Nephron progenitor cell (in vitro differentiated cells): ENCODE results near the gene FBXL15.

Experiments
- DNase-seq: peaks from one replicate; pipeline ENCODE4 v3.0.0; 2021
- H3K27ac Mint-ChIP-seq: 2 replicates; pipeline ENCODE4 v1.8.0; 2021; ENCODE audit warnings: mild to moderate bottlenecking, moderate library complexity, mixed read lengths
- H3K27me3 Mint-ChIP-seq: 2 replicates; pipeline ENCODE4 v1.8.0; 2021; ENCODE audit warnings: mild to moderate bottlenecking, low read depth, mixed read lengths; ENCODE audit not compliant: poor library complexity
- H3K36me3 Mint-ChIP-seq: 2 replicates; pipeline ENCODE4 v1.8.0; 2021; ENCODE audit warnings: low read depth, mixed read lengths
- H3K4me1 Mint-ChIP-seq: 2 replicates; pipeline ENCODE4 v1.8.0; 2021; ENCODE audit warnings: mixed read lengths
- H3K4me3 Mint-ChIP-seq: 2 replicates; pipeline ENCODE4 v1.8.0; 2021; ENCODE audit warnings: mild to moderate bottlenecking, moderate library complexity, mixed read lengths
- H3K9me3 Mint-ChIP-seq: 2 replicates; pipeline ENCODE4 v1.8.0; 2021; ENCODE audit warnings: mild to moderate bottlenecking, moderate library complexity, mixed read lengths
- CTCF ChIP-seq: fragments of 200-600 bp; sonication (generic); IDR thresholded peaks from 2 replicates; pipeline ENCODE4 v1.5.0; 2021; ENCODE audit warnings: antibody characterized with exemption

The FBXL15 gene

DNA sequence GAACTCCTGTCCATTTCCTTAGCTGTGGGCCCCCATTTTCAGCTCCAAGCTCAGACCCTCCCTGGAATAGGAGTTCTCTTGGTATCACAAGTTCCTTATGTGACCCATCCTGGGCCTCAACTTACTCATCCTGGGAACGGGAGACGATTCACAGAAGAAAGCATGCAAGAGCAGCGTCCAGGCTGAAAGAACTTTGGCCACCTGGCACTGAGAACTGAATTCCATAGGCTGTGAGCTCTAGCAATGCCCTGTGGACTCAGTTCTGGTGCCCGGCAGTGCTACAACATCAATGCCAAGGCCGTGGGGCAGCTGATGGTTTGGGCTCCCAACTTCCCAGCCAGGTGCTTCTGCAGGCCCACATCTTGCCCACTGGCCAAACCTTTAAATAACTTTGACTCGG is 15.7 kb downstream of the FBXL15 start:
- H3K27me3 Mint-ChIP-seq = no peaks in the 10 kb centered on the region
- TF ChIP-seq CTCF = no peak
- DNase-seq = no peak

GRCh38 chr10:102437515-102437914 is 16.9 kb downstream of the FBXL15 start:
- H3K36me3 Mint-ChIP-seq = no peaks in the 10 kb centered on the region
- H3K4me3 Mint-ChIP-seq = no peak overlapping the region
- no peak for TF ChIP-seq CTCF
- no peak overlapping the region for H3K27ac Mint-ChIP-seq
- no peak for DNase-seq
- H3K9me3 Mint-ChIP-seq = no peaks in the 10 kb centered on the region
- H3K4me1 Mint-ChIP-seq = peaks cover 65% of the 10 kb centered on the region
- H3K27me3 Mint-ChIP-seq = peaks cover 1% of the 10 kb centered on the region

More for the DNA sequence above, 15.7 kb downstream of the FBXL15 start:
- peak overlapping the region; percentile 63 for H3K4me3 Mint-ChIP-seq
- no peaks in the 10 kb centered on the region for H3K36me3 Mint-ChIP-seq
- peak overlapping the region; percentile 54 for H3K27ac Mint-ChIP-seq
- H3K9me3 Mint-ChIP-seq = no peaks in the 10 kb centered on the region
- peaks cover 67% of the 10 kb centered on the region for H3K4me1 Mint-ChIP-seq

DNA sequence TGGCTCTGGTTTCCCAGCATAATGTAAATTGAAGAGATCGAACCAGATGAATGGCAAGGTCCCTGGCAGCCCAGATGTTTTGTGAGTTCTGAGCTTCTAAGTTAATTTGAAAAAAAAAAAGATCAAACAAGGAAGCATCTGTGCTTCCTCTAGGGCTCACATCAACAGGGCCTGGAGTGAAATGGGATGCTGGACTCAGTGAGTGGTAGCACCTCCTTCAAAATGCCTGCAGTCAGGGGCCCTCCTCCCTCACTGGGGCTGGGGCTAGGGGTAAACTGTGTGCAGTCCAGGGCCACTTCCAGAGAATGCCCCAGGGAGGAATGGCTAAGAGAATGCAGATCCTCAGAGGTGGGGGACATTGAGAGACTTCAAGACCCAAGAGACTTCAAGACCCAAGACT is 17.7 kb downstream of the FBXL15 start:
- TF ChIP-seq CTCF = no peak
- Mint-ChIP-seq H3K9me3 (no peaks in the 10 kb centered on the region), H3K36me3 (no peaks in the 10 kb centered on the region), H3K4me3 (peak overlapping the region; percentile 1), H3K27me3 (peaks cover 8% of the 10 kb centered on the region), H3K27ac (peak overlapping the region; percentile 31), H3K4me1 (peaks cover 61% of the 10 kb centered on the region)
- no peak for DNase-seq

- DNase-seq = no peak
- Mint-ChIP-seq H3K4me3 (no peak overlapping the region), H3K27me3 (peaks cover 13% of the 10 kb centered on the region), H3K9me3 (no peaks in the 10 kb centered on the region), H3K27ac (no peak overlapping the region), H3K4me1 (peaks cover 25% of the 10 kb centered on the region), H3K36me3 (no peaks in the 10 kb centered on the region)
- no peak for TF ChIP-seq CTCF
These were observed 24.2 kb downstream of the FBXL15 start for GRCh38 chr10:102444851-102445250.

DNA sequence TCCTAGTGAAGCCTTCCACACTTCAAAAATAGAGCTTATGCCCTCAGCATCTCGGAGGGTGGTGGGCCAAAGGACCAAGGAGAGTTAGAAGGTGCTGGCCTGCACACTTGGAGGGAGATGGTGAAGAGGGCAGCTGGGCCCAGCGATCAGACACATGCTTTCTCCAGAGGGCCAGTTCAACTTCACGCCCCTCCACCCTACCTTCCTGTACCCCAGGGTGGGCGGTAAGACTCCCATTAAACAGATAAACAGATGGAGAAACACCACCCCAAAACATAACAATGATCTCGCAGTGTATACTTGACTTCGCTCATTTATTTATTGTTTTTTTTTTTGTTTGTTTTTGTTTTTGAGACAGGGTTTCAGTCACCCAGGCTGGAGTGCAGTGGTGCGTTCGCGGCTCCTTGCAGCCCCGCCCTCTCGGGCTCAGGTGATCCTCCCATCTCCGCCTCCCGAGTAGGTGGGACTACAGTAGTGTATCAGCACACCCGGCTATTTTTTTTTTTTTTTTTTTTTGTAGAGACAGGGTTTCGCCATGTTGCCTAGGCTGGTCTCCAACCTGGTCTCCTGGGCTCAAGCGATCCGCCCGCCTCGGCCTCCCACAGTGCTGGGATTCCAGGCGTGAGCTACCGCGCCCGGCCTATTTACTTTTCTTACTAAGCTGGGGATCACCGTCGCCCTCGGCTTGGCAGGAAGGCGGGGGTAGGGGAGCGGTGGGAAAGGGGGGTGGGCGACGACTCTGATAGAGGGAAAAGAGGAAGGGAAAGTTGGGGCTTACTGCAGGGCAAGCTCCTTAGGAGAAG is 28.9 kb downstream of the FBXL15 start:
- Mint-ChIP-seq H3K9me3 (no peaks in the 10 kb centered on the region), H3K4me1 (peaks cover 36% of the 10 kb centered on the region), H3K27ac (peak overlapping the region; percentile 68), H3K36me3 (peaks cover 11% of the 10 kb centered on the region), H3K27me3 (peaks cover 20% of the 10 kb centered on the region), H3K4me3 (peak overlapping the region; percentile 92)
- DNase-seq = peak; percentile 58
- TF ChIP-seq CTCF = no peak

DNA sequence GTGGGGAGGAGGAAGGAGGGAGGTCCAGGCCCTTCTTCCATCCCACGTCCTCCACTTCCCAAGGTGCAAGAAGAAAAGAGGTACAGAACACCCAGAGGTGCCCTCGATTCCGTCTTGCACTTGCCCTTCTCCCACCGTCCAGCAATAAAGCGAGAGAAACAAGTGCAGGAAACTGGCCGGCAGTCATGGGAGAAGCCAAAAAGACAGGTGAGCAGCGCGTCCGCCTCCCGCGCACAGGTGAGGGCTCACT is 29.4 kb downstream of the FBXL15 start:
- peaks cover 41% of the 10 kb centered on the region for H3K4me1 Mint-ChIP-seq
- DNase-seq = no peak
- H3K9me3 Mint-ChIP-seq = no peaks in the 10 kb centered on the region
- peaks cover 11% of the 10 kb centered on the region for H3K36me3 Mint-ChIP-seq
- H3K27ac Mint-ChIP-seq = peak overlapping the region; percentile 68
- peak overlapping the region; percentile 92 for H3K4me3 Mint-ChIP-seq
- peaks cover 24% of the 10 kb centered on the region for H3K27me3 Mint-ChIP-seq
- TF ChIP-seq CTCF = no peak
